ENCODE measurements around the gene BCR.

DNA sequence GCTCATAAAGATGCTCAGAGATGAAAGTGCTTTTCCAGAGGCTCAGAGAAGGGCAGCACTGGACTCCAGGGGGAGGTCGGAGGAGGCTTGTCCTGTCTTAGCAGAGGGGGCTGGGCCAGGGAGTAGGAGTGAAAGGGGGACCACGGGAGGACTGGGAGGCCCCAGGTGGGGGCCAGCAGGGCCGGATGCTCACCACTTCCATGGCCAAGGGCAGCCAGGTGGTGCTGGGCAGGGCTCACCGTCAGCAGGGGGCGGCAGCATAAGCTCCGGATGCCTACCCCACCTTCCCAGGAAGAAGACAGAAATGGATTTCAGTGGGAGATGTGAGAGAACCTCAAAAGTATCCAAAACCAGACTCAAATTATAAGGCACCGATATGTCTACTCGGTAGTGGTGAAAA, 24.0 kb upstream of the BCR start:
- TF ChIP-seq, protein P1, sequence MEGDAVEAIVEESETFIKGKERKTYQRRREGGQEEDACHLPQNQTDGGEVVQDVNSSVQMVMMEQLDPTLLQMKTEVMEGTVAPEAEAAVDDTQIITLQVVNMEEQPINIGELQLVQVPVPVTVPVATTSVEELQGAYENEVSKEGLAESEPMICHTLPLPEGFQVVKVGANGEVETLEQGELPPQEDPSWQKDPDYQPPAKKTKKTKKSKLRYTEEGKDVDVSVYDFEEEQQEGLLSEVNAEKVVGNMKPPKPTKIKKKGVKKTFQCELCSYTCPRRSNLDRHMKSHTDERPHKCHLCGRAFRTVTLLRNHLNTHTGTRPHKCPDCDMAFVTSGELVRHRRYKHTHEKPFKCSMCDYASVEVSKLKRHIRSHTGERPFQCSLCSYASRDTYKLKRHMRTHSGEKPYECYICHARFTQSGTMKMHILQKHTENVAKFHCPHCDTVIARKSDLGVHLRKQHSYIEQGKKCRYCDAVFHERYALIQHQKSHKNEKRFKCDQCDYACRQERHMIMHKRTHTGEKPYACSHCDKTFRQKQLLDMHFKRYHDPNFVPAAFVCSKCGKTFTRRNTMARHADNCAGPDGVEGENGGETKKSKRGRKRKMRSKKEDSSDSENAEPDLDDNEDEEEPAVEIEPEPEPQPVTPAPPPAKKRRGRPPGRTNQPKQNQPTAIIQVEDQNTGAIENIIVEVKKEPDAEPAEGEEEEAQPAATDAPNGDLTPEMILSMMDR (IDR thresholded peaks at IDR 0.05): no peak
- TF ChIP-seq EZH2 (IDR thresholded peaks at IDR 0.05; ENCODE audit: borderline replicate concordance, insufficient read depth, low read depth, low read length, poor library complexity, severe bottlenecking): no peak

Measured in B cell (primary cell).